GM21515 (cell line): ENCODE data around the gene ESR2.
"Not testable (repeated sequence)": the region's sequence is repeated elsewhere in the genome, so short reads cannot be mapped to it uniquely, and the experiment has no call there.

Experiments used
- ATAC-seq: cut with Tn5 transposase; IDR thresholded peaks from one replicate; pipeline ENCODE4 v1.9.1; 2021; ENCODE audit not compliant: unreplicated experiment

Gene ESR2

GRCh38 chr14:64158608-64159007, 135.6 kb downstream of the ESR2 start:
- no peak for ATAC-seq

- ATAC-seq = no peak
Observed at GRCh38 chr14:64149921-64150320, 144.2 kb downstream of the ESR2 start.

- ATAC-seq = no peak
Observed at GRCh38 chr14:64147126-64147790, 146.9 kb downstream of the ESR2 start.

- ATAC-seq = no peak
Observed at GRCh38 chr14:64137657-64138290, 156.4 kb downstream of the ESR2 start.

- ATAC-seq = no peak
Observed at GRCh38 chr14:64126548-64126947, 167.6 kb downstream of the ESR2 start.

- no peak for ATAC-seq
Observed at GRCh38 chr14:64125270-64125669, 168.9 kb downstream of the ESR2 start.

GRCh38 chr14:64123241-64123822, 170.8 kb downstream of the ESR2 start:
- no peak for ATAC-seq

GRCh38 chr14:64119980-64120379, 174.2 kb downstream of the ESR2 start:
- no peak for ATAC-seq

- no peak for ATAC-seq
Observed at GRCh38 chr14:64119500-64119899, 174.7 kb downstream of the ESR2 start.

GRCh38 chr14:64118892-64119291, 175.3 kb downstream of the ESR2 start:
- ATAC-seq = no peak

- ATAC-seq = not testable (repeated sequence)
Observed at GRCh38 chr14:64118403-64118742, 175.8 kb downstream of the ESR2 start.

- ATAC-seq = no peak
Observed at GRCh38 chr14:64117671-64118402, 176.3 kb downstream of the ESR2 start.

GRCh38 chr14:64115401-64115800, 178.8 kb downstream of the ESR2 start:
- ATAC-seq = no peak

- ATAC-seq = no peak
Observed at GRCh38 chr14:64114796-64115195, 179.4 kb downstream of the ESR2 start.

- ATAC-seq = no peak
Observed at GRCh38 chr14:64114166-64114565, 180.0 kb downstream of the ESR2 start.

GRCh38 chr14:64112867-64113678, 181.1 kb downstream of the ESR2 start:
- no peak for ATAC-seq

GRCh38 chr14:64110802-64111201, 183.4 kb downstream of the ESR2 start:
- no peak for ATAC-seq

- no peak for ATAC-seq
Observed at GRCh38 chr14:64109819-64110554, 184.2 kb downstream of the ESR2 start.

- no peak for ATAC-seq
Observed at GRCh38 chr14:64107438-64107837, 186.7 kb downstream of the ESR2 start.

- ATAC-seq = no peak
Observed at GRCh38 chr14:64098120-64098519, 196.1 kb downstream of the ESR2 start.
